Measurements from ENCODE around the gene TSPAN18. TPM values are rescaled to one million over a fixed set of nuclear protein-coding genes. Genes with fewer than 3 reads are reported as not detected.

TSPAN18 gene
- total RNA-seq, 2 donors from 2014 or later = 2.0 to 7.7 TPM

GRCh38 chr11:44828296-44828695 is 101.5 kb downstream of the TSPAN18 start:
- Histone ChIP-seq H3K27me3 (replicated peaks; ENCODE audit: insufficient read depth) (no peaks in the 10 kb centered on the region), H3K9me3 (no peaks in the 10 kb centered on the region), H3K4me1 (ENCODE audit: control insufficient read depth in 1 of 2, low read depth in 2 of 2) (no peaks in the 10 kb centered on the region), H3K36me3 (no peaks in the 10 kb centered on the region), H3K4me3 (no peak overlapping the region), H3K27ac (no peak overlapping the region)
- no peak for TF ChIP-seq CTCF (IDR thresholded peaks at IDR 0.05)
- ATAC-seq (ENCODE audit: insufficient number of reproducible peaks, low FRiP score, low read depth) = no peak
- no peak for DNase-seq (ENCODE audit: low spot score)

DNA sequence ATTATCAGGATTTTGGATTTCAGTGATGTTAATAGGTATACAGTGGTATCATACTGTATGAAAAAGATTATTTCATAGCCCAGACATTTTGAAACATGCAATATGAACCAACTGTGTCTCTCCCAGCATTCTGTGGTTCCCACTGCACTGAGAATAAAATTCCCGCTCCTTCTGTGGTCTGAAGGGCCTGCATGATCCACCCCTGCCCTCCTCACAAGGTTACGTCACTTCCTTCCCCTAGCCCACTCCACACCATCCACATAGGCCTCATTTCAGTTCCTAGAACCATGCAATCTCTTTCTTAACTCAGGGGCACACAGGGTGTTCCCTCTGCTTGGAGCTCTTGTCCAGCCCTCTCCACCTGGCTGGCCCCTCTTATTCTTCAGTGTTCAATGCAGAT is 103.1 kb downstream of the TSPAN18 start:
- no peak overlapping the region for H3K27ac ChIP-seq

GRCh38 chr11:44831605-44832394 is 105.0 kb downstream of the TSPAN18 start:
- TF ChIP-seq CTCF (IDR thresholded peaks at IDR 0.05) = no peak
- no peaks in the 10 kb centered on the region for H3K36me3 ChIP-seq
- ATAC-seq (ENCODE audit: insufficient number of reproducible peaks, low FRiP score, low read depth) (no peak), DNase-seq (ENCODE audit: low spot score) (no peak)
- H3K27ac ChIP-seq = no peak overlapping the region
- no peaks in the 10 kb centered on the region for H3K9me3 ChIP-seq
- peaks cover 0 to 5% of the 10 kb centered on the region in 2 donors for H3K4me1 ChIP-seq (ENCODE audit: control insufficient read depth in 1 of 2, low read depth in 2 of 2)
- H3K4me3 ChIP-seq = no peak overlapping the region
- no peaks in the 10 kb centered on the region for H3K27me3 ChIP-seq (replicated peaks; ENCODE audit: insufficient read depth)

More for the DNA sequence above, 103.1 kb downstream of the TSPAN18 start:
- DNase-seq (ENCODE audit: low spot score) (no peak), ATAC-seq (ENCODE audit: insufficient number of reproducible peaks, low FRiP score, low read depth) (no peak)
- Histone ChIP-seq H3K36me3 (no peaks in the 10 kb centered on the region), H3K4me1 (ENCODE audit: control insufficient read depth in 1 of 2, low read depth in 2 of 2) (peaks cover 0 to 5% of the 10 kb centered on the region in 2 donors), H3K27me3 (replicated peaks; ENCODE audit: insufficient read depth) (no peaks in the 10 kb centered on the region), H3K4me3 (no peak overlapping the region), H3K9me3 (no peaks in the 10 kb centered on the region)
- TF ChIP-seq CTCF (IDR thresholded peaks at IDR 0.05) = no peak

GRCh38 chr11:44832452-44832851 is 105.7 kb downstream of the TSPAN18 start:
- Histone ChIP-seq H3K4me3 (no peak overlapping the region), H3K27me3 (replicated peaks; ENCODE audit: insufficient read depth) (no peaks in the 10 kb centered on the region), H3K36me3 (no peaks in the 10 kb centered on the region), H3K27ac (no peak overlapping the region), H3K9me3 (no peaks in the 10 kb centered on the region), H3K4me1 (ENCODE audit: control insufficient read depth in 1 of 2, low read depth in 2 of 2) (peaks cover 0 to 5% of the 10 kb centered on the region in 2 donors)
- no peak for ATAC-seq (ENCODE audit: insufficient number of reproducible peaks, low FRiP score, low read depth)
- no peak for DNase-seq (ENCODE audit: low spot score)
- TF ChIP-seq CTCF (IDR thresholded peaks at IDR 0.05) = no peak

- ATAC-seq (ENCODE audit: insufficient number of reproducible peaks, low FRiP score, low read depth) = no peak
- Histone ChIP-seq H3K36me3 (no peaks in the 10 kb centered on the region), H3K9me3 (no peaks in the 10 kb centered on the region), H3K4me1 (ENCODE audit: control insufficient read depth in 1 of 2, low read depth in 2 of 2) (peaks cover 0 to 5% of the 10 kb centered on the region in 2 donors), H3K4me3 (no peak overlapping the region), H3K27ac (no peak overlapping the region), H3K27me3 (replicated peaks; ENCODE audit: insufficient read depth) (no peaks in the 10 kb centered on the region)
- DNase-seq (ENCODE audit: low spot score) = no peak
- no peak for TF ChIP-seq CTCF (IDR thresholded peaks at IDR 0.05)
These were observed 106.6 kb downstream of the TSPAN18 start for GRCh38 chr11:44833221-44833876.
